HepG2 (cell line): ENCODE measurements around the gene ABHD1. TPM values are rescaled to one million over a fixed set of nuclear protein-coding genes. Genes with fewer than 3 reads are reported as not detected.
A peak's percentile ranks its signal among the peaks of the same experiment; 100 is the strongest.

Source experiments
- ADNP ChIP-seq: sonication (generic); formaldehyde crosslinking; IDR thresholded peaks from 2 replicates; pipeline ENCODE4 v1.4.0; 2020; ENCODE audit warnings: missing genetic modification reagents
- AHDC1 ChIP-seq: sonication (generic); formaldehyde crosslinking; IDR thresholded peaks from 2 replicates; pipeline ENCODE4 v1.5.1; 2020; ENCODE audit warnings: mild to moderate bottlenecking, missing genetic modification reagents, borderline replicate concordance
- ARID5B ChIP-seq: IDR thresholded peaks from 2 replicates; pipeline ENCODE4 v1.4.0; 2020; ENCODE audit warnings: mild to moderate bottlenecking, missing genetic modification reagents
- FOXA1 ChIP-seq, 2 experiments: fragments of 450-650 bp in 1 of 2; sonication (generic) in 1 of 2; formaldehyde crosslinking in 1 of 2; IDR thresholded peaks; 2 replicates each; pipeline versions ENCODE4 v1.4.0 to v1.6.1; 2016 to 2020; ENCODE audit warnings: missing genetic modification reagents in 1 of 2
- KDM2A ChIP-seq: sonication (generic); formaldehyde crosslinking; IDR thresholded peaks from 2 replicates; pipeline ENCODE4 v1.4.0; 2020; ENCODE audit warnings: low read depth, missing genetic modification reagents, borderline replicate concordance
- KMT2B ChIP-seq: IDR thresholded peaks from 2 replicates; pipeline ENCODE4 v1.6.1; 2016; ENCODE audit warnings: missing genetic modification reagents, missing compliant biosample characterization
- NFRKB ChIP-seq: fragments of 450-650 bp; IDR thresholded peaks from 2 replicates; pipeline ENCODE4 v1.6.1; 2017
- PRPF4 ChIP-seq: fragments of 200-400 bp; formaldehyde crosslinking; IDR thresholded peaks from 2 replicates; pipeline ENCODE4 v1.6.1; 2016; ENCODE audit warnings: low read length, low read depth; ENCODE audit not compliant: poor library complexity, severe bottlenecking
- RFXAP ChIP-seq: sonication (generic); formaldehyde crosslinking; IDR thresholded peaks from 2 replicates; pipeline ENCODE4 v1.4.0; 2020; ENCODE audit warnings: missing genetic modification reagents, borderline replicate concordance
- RXRB ChIP-seq: IDR thresholded peaks from 2 replicates; pipeline ENCODE4 v1.6.1; 2016; ENCODE audit warnings: borderline replicate concordance, missing genetic modification reagents, missing compliant biosample characterization
- SALL1 ChIP-seq: sonication (generic); formaldehyde crosslinking; IDR thresholded peaks from 2 replicates; pipeline ENCODE4 v1.8.0; 2022; ENCODE audit warnings: mild to moderate bottlenecking, missing genetic modification reagents
- TSC22D2 ChIP-seq: sonication (generic); formaldehyde crosslinking; IDR thresholded peaks from 2 replicates; pipeline ENCODE4 v1.5.1; 2020; ENCODE audit warnings: missing genetic modification reagents, mild to moderate bottlenecking, borderline replicate concordance
- ZMAT3 ChIP-seq: sonication (generic); formaldehyde crosslinking; conservative IDR thresholded peaks from 2 replicates; pipeline ENCODE4 v1.7.0; 2021; ENCODE audit warnings: missing genetic modification reagents
- ZNF264 ChIP-seq: sonication (generic); formaldehyde crosslinking; IDR thresholded peaks from 2 replicates; pipeline ENCODE4 v1.4.0; 2020; ENCODE audit warnings: missing genetic modification reagents
- ZNF546 ChIP-seq: sonication (generic); formaldehyde crosslinking; conservative IDR thresholded peaks from 2 replicates; pipeline ENCODE4 v1.8.1; 2023; ENCODE audit warnings: mild to moderate bottlenecking, missing genetic modification reagents
- ZSCAN25 ChIP-seq: sonication (generic); formaldehyde crosslinking; IDR thresholded peaks from 2 replicates; pipeline ENCODE4 v1.8.0; 2022; ENCODE audit warnings: mild to moderate bottlenecking, missing genetic modification reagents
- polyA plus RNA-seq, 8 experiments: library from polyadenylated mRNA; depleted of rRNA in 3 of 8; stranded (reverse) in 7 of 8; unstranded in 1 of 8; fragments of >200 nt; fragmentation: Illumina TruSeq in 4 of 8; extraction: Trizol in 4 of 8; gene quantifications; 2 replicates each; pipeline versions ENCODE4 v1.2.1 to v1.2.3, GENCODE V29; 2011 to 2016; ENCODE audit warnings: low read depth in 4 of 8, missing spikeins in 1 of 8, mixed read lengths in 1 of 8; ENCODE audit not compliant: insufficient read depth in 1 of 8
- total RNA-seq, 5 experiments: library from RNA; depleted of rRNA; stranded (reverse); fragments of >200 nt; fragmentation: Illumina TruSeq; extraction: Trizol; gene quantifications; 2 replicates each; pipeline ENCODE4 v1.2.3, GENCODE V29; 2016; ENCODE audit warnings: low read depth in 1 of 5
- TF ChIP-seq, protein P1 (sequence below): sonication (generic); IDR thresholded peaks from 2 replicates; pipeline ENCODE4 v1.6.1; 2016; ENCODE audit warnings: low read depth, borderline replicate concordance
- TF ChIP-seq, protein P2 (sequence below): sonication (generic); formaldehyde crosslinking; IDR thresholded peaks from 2 replicates; pipeline ENCODE4 v1.8.0; 2023; ENCODE audit warnings: mild to moderate bottlenecking, missing genetic modification reagents

The ABHD1 gene
- total and polyA plus RNA-seq, 2 of the 13 experiments (the other 11 are each of a cell fraction or from before 2014, with no cell fraction given), result 0.04 to 0.81 TPM

DNA sequence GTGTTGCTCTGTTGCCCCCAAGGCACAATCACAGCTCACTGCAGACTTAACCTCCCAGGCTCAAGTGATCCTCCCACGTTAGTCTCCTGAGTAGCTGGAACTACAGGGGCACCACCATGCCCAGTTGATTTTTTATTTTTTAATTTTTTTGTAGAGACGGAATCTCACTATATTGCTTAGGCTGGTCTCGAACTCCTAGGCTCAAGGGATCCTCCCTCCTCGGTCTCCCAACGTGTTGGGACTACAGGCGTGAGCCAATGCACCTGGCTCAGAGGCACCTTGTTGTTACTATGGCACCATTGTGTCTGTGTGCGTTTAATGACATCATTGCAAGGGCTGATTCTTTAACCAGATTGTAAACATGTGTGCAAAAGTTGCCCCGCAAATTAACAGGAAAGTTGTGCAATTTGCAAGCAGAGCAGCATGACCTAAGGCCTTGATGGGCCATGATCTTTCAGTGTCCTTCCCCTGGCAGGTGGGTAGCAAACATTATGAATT lies 47.8 kb downstream of the ABHD1 start (continued):
- TF ChIP-seq TSC22D2 (CRISPR knock-in tag) (peak; percentile 58; the same call in 1 of the 2 replicates), SALL1 (CRISPR knock-in tag) (peak; percentile 100), NFRKB (no peak), ARID5B (CRISPR knock-in tag) (peak; percentile 98), ZNF264 (CRISPR knock-in tag) (peak; percentile 82), RXRB (peak; percentile 97), FOXA1 (IDR thresholded peaks at IDR 0.05) (peak; percentile 82), FOXA1 (CRISPR knock-in tag; IDR thresholded peaks at IDR 0.05) (peak; percentile 95), ADNP (CRISPR knock-in tag) (peak; percentile 91; the same call in 1 of the 2 replicates), PRPF4 (no peak), KDM2A (CRISPR knock-in tag) (peak; percentile 71; the same call in 1 of the 2 replicates), KMT2B (CRISPR knock-in tag) (peak; percentile 64), ZNF546 (CRISPR knock-in tag) (peak; percentile 84), ZMAT3 (CRISPR knock-in tag) (peak; percentile 83; the same call in 1 of the 2 replicates), RFXAP (CRISPR knock-in tag) (0 out of 2 replicates have a peak, but pooled peaks have one; percentile 32), AHDC1 (CRISPR knock-in tag) (peak; percentile 93), ZSCAN25 (CRISPR knock-in tag) (peak; percentile 56; the same call in 1 of the 2 replicates)
- TF ChIP-seq, protein P1, sequence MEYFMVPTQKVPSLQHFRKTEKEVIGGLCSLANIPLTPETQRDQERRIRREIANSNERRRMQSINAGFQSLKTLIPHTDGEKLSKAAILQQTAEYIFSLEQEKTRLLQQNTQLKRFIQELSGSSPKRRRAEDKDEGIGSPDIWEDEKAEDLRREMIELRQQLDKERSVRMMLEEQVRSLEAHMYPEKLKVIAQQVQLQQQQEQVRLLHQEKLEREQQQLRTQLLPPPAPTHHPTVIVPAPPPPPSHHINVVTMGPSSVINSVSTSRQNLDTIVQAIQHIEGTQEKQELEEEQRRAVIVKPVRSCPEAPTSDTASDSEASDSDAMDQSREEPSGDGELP, result peak; percentile 80; the same call in 1 of the 2 replicates
- TF ChIP-seq, protein P2, sequence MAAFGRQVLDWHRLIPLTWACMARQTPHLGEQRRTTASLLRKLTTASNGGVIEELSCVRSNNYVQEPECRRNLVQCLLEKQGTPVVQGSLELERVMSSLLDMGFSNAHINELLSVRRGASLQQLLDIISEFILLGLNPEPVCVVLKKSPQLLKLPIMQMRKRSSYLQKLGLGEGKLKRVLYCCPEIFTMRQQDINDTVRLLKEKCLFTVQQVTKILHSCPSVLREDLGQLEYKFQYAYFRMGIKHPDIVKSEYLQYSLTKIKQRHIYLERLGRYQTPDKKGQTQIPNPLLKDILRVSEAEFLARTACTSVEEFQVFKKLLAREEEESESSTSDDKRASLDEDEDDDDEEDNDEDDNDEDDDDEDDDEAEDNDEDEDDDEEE (CRISPR knock-in tag), result peak; percentile 67; the same call in 1 of the 2 replicates
